Measurements from ENCODE around the gene FOXN4. TPM values are rescaled to one million over a fixed set of nuclear protein-coding genes. Genes with fewer than 3 reads are reported as not detected.

Gene FOXN4
- total RNA-seq, 1 donor = not detected

DNA sequence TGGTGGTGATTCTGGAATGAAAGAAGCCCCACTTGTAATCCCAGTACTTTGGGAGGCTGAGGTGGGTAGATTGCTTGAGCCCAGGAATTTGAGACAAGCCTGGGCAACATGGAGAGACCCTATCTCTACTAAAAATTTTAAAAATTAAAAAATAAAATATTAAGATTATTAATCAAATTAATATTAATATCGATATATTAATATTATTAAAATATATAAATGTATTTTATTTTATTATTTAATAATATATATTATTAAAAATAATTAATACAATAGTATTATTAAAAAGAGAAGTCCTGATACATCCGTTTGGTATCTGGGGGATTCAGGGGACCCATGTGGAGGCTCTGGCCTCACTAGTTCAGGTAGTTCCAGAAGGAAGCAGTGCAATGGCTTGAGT is 68.7 kb downstream of the FOXN4 start:
- Histone ChIP-seq H3K4me3 (ENCODE audit: low read length) (no peak overlapping the region), H3K9me3 (ENCODE audit: low read depth, low read length) (no peaks in the 10 kb centered on the region), H3K27me3 (ENCODE audit: insufficient read depth, low read length) (no peaks in the 10 kb centered on the region), H3K4me1 (ENCODE audit: insufficient read depth, low read length) (no peaks in the 10 kb centered on the region)

DNA sequence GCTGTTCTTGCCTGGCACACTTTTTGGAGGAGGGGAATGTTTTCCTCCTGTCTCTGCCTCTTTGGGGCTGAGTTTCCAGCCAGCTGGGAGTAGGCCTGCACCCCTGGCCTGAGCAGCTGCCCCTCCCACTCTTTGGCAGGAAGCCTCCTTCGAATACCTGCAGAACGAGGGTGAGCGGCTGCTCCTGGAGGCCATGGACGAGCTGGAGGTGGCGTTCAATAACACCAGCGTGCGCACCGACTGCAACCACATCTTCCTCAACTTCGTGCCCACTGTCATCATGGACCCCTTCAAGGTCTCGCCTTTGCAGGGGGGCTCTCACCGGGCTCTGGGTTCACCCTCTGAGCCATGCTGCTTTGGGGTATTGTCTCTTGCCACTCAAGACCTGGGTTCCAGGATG is 69.4 kb downstream of the FOXN4 start:
- Histone ChIP-seq H3K4me3 (ENCODE audit: low read length) (no peak overlapping the region), H3K4me1 (ENCODE audit: insufficient read depth, low read length) (no peaks in the 10 kb centered on the region), H3K9me3 (ENCODE audit: low read depth, low read length) (no peaks in the 10 kb centered on the region), H3K27me3 (ENCODE audit: insufficient read depth, low read length) (no peaks in the 10 kb centered on the region)

DNA sequence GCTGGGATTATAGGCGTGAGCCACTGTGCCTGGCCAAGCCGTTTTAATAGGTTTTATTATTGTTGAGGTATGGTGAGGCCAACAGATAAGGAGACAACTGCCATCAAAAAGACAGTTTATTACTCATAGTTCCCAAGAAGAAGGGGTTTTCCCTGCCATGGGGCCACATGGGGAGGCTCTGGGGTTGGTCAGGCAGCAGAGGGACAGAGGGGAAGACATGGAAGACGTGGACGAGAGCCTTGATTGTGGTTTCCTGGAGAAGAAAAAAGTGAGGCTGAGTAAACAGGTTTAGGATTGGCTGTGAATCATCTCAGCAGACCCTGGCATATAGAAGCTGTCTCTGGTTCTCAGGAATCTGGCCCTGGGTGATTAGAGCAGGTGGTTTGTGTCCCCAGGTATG is 69.9 kb downstream of the FOXN4 start:
- no peaks in the 10 kb centered on the region for H3K9me3 ChIP-seq (ENCODE audit: low read depth, low read length)
- no peaks in the 10 kb centered on the region for H3K4me1 ChIP-seq (ENCODE audit: insufficient read depth, low read length)
- H3K27me3 ChIP-seq (ENCODE audit: insufficient read depth, low read length) = no peaks in the 10 kb centered on the region
- H3K4me3 ChIP-seq (ENCODE audit: low read length) = no peak overlapping the region

DNA sequence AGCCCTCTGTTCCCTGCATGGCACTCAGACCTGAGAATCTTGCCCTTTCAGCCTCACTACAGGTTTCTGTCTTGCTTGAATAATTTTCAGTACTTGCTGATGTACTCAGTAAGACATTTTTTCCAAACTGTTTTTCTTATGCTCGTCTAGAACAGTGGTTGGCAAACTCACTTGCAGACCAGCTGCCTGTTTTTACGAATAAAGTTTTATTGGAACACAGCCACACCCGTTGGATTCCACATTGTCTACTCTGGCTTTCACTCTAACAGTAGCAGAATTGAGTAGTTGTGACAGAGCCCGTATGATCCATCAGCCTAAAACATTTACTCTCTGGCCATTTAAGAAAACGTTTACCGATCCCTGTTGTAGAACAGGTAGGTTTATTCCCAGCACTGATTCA is 72.8 kb downstream of the FOXN4 start:
- Histone ChIP-seq H3K27me3 (ENCODE audit: insufficient read depth, low read length) (no peaks in the 10 kb centered on the region), H3K4me3 (ENCODE audit: low read length) (no peak overlapping the region), H3K9me3 (ENCODE audit: low read depth, low read length) (no peaks in the 10 kb centered on the region), H3K4me1 (ENCODE audit: insufficient read depth, low read length) (no peaks in the 10 kb centered on the region)

DNA sequence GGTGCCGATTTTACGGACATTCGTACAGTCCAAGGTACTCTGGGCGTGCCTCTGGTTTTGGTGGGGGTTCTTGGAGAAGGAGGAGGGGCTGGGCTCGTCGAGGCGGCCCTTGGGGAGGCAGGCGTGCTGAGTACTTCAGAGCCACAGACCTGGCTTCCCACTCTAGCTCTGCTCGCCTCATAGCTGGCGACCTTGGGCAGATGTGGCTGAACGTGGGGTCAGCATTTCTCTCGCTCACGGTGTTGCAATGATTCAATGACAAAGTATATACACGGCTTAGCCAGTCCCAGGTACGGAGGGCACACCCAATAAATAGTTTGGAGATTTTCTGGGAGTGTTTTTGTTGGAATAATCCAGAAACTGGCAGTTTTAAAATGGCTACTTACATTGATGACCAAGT is 75.1 kb downstream of the FOXN4 start:
- H3K9me3 ChIP-seq (ENCODE audit: low read depth, low read length) = no peaks in the 10 kb centered on the region
- H3K4me3 ChIP-seq (ENCODE audit: low read length) = no peak overlapping the region
- H3K4me1 ChIP-seq (ENCODE audit: insufficient read depth, low read length) = no peaks in the 10 kb centered on the region
- no peaks in the 10 kb centered on the region for H3K27me3 ChIP-seq (ENCODE audit: insufficient read depth, low read length)

DNA sequence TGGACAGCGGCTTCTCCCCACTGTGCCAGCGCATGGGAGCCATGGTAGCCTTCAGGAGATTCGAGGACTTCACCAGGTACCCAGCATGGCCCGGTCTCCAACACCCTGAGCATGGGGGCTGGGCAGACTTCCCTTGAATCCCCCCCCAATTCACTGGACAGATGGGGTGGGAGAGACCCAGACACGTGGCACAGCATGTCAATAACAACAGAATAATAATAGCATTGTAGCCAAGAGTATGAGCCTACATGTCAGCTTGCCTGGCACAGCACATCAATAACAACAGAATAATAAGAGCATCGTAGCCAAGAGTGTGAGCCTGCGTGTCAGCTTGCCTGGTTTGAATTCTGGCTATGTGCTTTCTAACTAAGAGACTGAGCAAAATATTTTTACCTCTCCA is 76.4 kb downstream of the FOXN4 start:
- Histone ChIP-seq H3K9me3 (ENCODE audit: low read depth, low read length) (no peaks in the 10 kb centered on the region), H3K4me1 (ENCODE audit: insufficient read depth, low read length) (no peaks in the 10 kb centered on the region), H3K4me3 (ENCODE audit: low read length) (no peak overlapping the region), H3K27me3 (ENCODE audit: insufficient read depth, low read length) (no peaks in the 10 kb centered on the region)

DNA sequence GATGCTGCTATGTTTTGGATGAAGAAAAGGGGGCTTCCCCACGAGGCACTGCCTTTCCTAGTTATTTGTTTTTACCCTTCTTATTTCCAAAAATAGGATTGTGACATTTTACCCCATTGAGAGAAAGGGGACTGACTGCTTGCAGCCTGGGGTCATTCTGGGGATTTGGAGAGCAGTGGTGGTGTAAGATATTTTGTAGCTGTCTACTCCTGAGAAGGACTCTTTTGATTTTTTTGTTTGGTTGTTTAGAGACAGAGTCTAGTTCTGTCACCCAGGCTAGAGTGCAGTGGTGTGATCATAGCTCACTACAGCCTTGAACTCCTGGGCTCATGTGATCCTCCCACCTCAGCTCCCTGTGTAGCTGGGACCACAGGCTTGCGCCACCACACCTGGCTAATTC is 78.9 kb downstream of the FOXN4 start:
- H3K4me3 ChIP-seq (ENCODE audit: low read length) = no peak overlapping the region
- no peaks in the 10 kb centered on the region for H3K4me1 ChIP-seq (ENCODE audit: insufficient read depth, low read length)
- no peaks in the 10 kb centered on the region for H3K9me3 ChIP-seq (ENCODE audit: low read depth, low read length)

DNA sequence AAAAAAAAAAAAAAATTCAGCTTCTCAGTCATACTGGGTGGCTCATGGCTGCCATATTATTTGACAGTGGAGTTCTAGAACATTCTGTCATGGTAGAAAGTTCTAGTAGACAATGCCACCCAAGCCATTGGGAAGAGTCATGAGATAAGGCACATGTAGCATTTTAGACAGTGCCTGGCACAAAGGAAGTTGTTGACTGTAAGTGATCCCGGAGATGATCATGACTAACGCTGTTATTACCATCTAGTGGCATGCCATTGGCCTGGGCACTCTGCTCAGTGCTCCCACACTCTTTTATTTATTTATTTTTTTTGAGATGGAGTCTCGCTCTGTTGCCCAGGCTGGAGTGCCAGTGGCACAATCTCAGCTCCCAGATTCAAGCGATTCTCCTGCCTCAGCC is 80.4 kb downstream of the FOXN4 start:
- H3K4me3 ChIP-seq (ENCODE audit: low read length) = no peak overlapping the region
- H3K27me3 ChIP-seq (ENCODE audit: insufficient read depth, low read length) = no peaks in the 10 kb centered on the region
- no peaks in the 10 kb centered on the region for H3K9me3 ChIP-seq (ENCODE audit: low read depth, low read length)
- H3K4me1 ChIP-seq (ENCODE audit: insufficient read depth, low read length) = no peaks in the 10 kb centered on the region

More for the DNA sequence above, 78.9 kb downstream of the FOXN4 start:
- no peaks in the 10 kb centered on the region for H3K27me3 ChIP-seq (ENCODE audit: insufficient read depth, low read length)

Other genes starting within 250 kb of the FOXN4 start
- gene ALKBH2, start 215.8 kb downstream of the FOXN4 start, total RNA-seq = 6.8 TPM
- 2.9 TPM for gene UNG, start 211.7 kb downstream of the FOXN4 start, total RNA-seq
- 6.4 TPM for gene ACACB, start 192.7 kb downstream of the FOXN4 start, total RNA-seq
- under 0.01 TPM for gene MYO1H, start 38.6 kb upstream of the FOXN4 start, total RNA-seq
- gene KCTD10, start 168.0 kb upstream of the FOXN4 start, total RNA-seq = 39.3 TPM
- 14.8 TPM for gene UBE3B, start 168.3 kb upstream of the FOXN4 start, total RNA-seq